DMS79 (cell line): ENCODE data around the gene PALD1.

Source experiments
- DNase-seq: peaks from one replicate; lab custom pipeline; 2025; lab: John Stamatoyannopoulos, UW

Gene PALD1

GRCh38 chr10:70504521-70505358, 26.2 kb downstream of the PALD1 start:
- DNase-seq: no peak

GRCh38 chr10:70505908-70506307, 27.3 kb downstream of the PALD1 start:
- DNase-seq: no peak

- DNase-seq: no peak
Measured at GRCh38 chr10:70507966-70508365, 29.4 kb downstream of the PALD1 start.

GRCh38 chr10:70508912-70509756, 30.6 kb downstream of the PALD1 start:
- DNase-seq: no peak

GRCh38 chr10:70509757-70510147, 31.2 kb downstream of the PALD1 start:
- no peak for DNase-seq

- DNase-seq: no peak
Measured at GRCh38 chr10:70510453-70510852, 31.9 kb downstream of the PALD1 start.

GRCh38 chr10:70510904-70511303, 32.3 kb downstream of the PALD1 start:
- no peak for DNase-seq

GRCh38 chr10:70512149-70512639, 33.6 kb downstream of the PALD1 start:
- peak; percentile 53 for DNase-seq

- no peak for DNase-seq
Measured at GRCh38 chr10:70513848-70514309, 35.3 kb downstream of the PALD1 start.

- DNase-seq: no peak
Measured at GRCh38 chr10:70514591-70514990, 36.0 kb downstream of the PALD1 start.

- no peak for DNase-seq
Measured at GRCh38 chr10:70515035-70515667, 36.6 kb downstream of the PALD1 start.

GRCh38 chr10:70518695-70519094, 40.1 kb downstream of the PALD1 start:
- no peak for DNase-seq

GRCh38 chr10:70523057-70523456, 44.5 kb downstream of the PALD1 start:
- DNase-seq: no peak

- DNase-seq: no peak
Measured at GRCh38 chr10:70523549-70523948, 45.0 kb downstream of the PALD1 start.

GRCh38 chr10:70528314-70528713, 49.7 kb downstream of the PALD1 start:
- no peak for DNase-seq

GRCh38 chr10:70528741-70529362, 50.3 kb downstream of the PALD1 start:
- no peak for DNase-seq

- no peak for DNase-seq
Measured at GRCh38 chr10:70529848-70530247, 51.3 kb downstream of the PALD1 start.

- no peak for DNase-seq
Measured at GRCh38 chr10:70530315-70530714, 51.7 kb downstream of the PALD1 start.

GRCh38 chr10:70532554-70533188, 54.1 kb downstream of the PALD1 start:
- no peak for DNase-seq

GRCh38 chr10:70533189-70533558, 54.6 kb downstream of the PALD1 start:
- DNase-seq: no peak

GRCh38 chr10:70534281-70534680, 55.7 kb downstream of the PALD1 start:
- DNase-seq: no peak
